Spleen (tissue), 7 donors: ENCODE measurements around the gene HELZ2.

Experiments
- CTCF ChIP-seq, 11 experiments: fragments of 200-600 bp in 7 of 11; fragments of 450-650 bp in 4 of 11; sonication (generic) in 4 of 11; IDR thresholded peaks in 8 of 11; conservative IDR thresholded peaks in 3 of 11; 1 replicate in 7 of 11; 2 replicates in 4 of 11; pipeline versions ENCODE4 v1.4.0 to v1.8.0; 2016 to 2021; ENCODE audit warnings: antibody characterized with exemption in 11 of 11, inconsistent platforms in 4 of 11, mild to moderate bottlenecking in 1 of 11
- POLR2A ChIP-seq, 3 donors: fragments of 450-650 bp; IDR thresholded peaks; one replicate each; pipeline ENCODE4 v1.5.1; 2017; ENCODE audit warnings: antibody characterized with exemption in 3 of 3, mild to moderate bottlenecking in 1 of 3
- donor health status: DM: no; HTN: no; CAD: no; lungs with moderate emphysema.
- donor health status: DM: no; HTN: no; CAD: no.
- donor health status: DM: no; HTN: no; CAD: no.

GRCh38 chr20:63599396-63600050 is 25.5 kb upstream of the HELZ2 start:
- TF ChIP-seq CTCF (IDR thresholded peaks at IDR 0.05 in 8 of 11, conservative IDR thresholded peaks at IDR 0.05 in 3 of 11) (no peak), POLR2A (IDR thresholded peaks at IDR 0.05) (no peak)
